Lung (tissue), 12 donors: ENCODE results near the gene CLSTN2. TPM values are rescaled to one million over a fixed set of nuclear protein-coding genes. Genes with fewer than 3 reads are reported as not detected.
A peak's percentile ranks its signal among the peaks of the same experiment; 100 is the strongest.

Experiments used
- ATAC-seq: fragments of 200-7000 bp; cut with Tn5 transposase; one replicate; pipeline ENCODE4 v1.9.1; 2020; ENCODE audit warnings: moderate number of reproducible peaks; ENCODE audit not compliant: insufficient read depth, low FRiP score
- DNase-seq, 3 donors: peaks; one replicate each; pipeline ENCODE4 v3.0.0-alpha.2; 2013 to 2017
- H3K27ac ChIP-seq, 2 donors: one replicate each; pipeline ENCODE4 v1.5.1; 2013; ENCODE audit warnings: mild to moderate bottlenecking in 2 of 2, moderate library complexity in 2 of 2, control low read depth in 1 of 2, inconsistent platforms in 1 of 2, low read depth in 1 of 2, low read length in 1 of 2
- H3K27me3 ChIP-seq, 3 donors: one replicate each; pipeline ENCODE4 v1.5.1; 2013; ENCODE audit warnings: low read length in 2 of 3; ENCODE audit not compliant: control insufficient read depth in 3 of 3, insufficient read depth in 3 of 3
- H3K36me3 ChIP-seq, 4 donors: one replicate each; pipeline ENCODE4 v1.5.1; 2013; ENCODE audit warnings: low read length in 4 of 4, mild to moderate bottlenecking in 1 of 4, moderate library complexity in 1 of 4; ENCODE audit not compliant: control insufficient read depth in 4 of 4, insufficient read depth in 4 of 4
- H3K4me1 ChIP-seq, 5 donors: one replicate each; pipeline ENCODE4 v1.5.1; 2013; ENCODE audit warnings: low read length in 5 of 5, mild to moderate bottlenecking in 2 of 5, moderate library complexity in 1 of 5; ENCODE audit not compliant: control insufficient read depth in 5 of 5, insufficient read depth in 5 of 5
- H3K4me3 ChIP-seq: one replicate; pipeline ENCODE4 v1.5.1; 2013; ENCODE audit warnings: mild to moderate bottlenecking, control low read depth, moderate library complexity
- H3K9ac ChIP-seq, 2 donors: one replicate each; pipeline ENCODE4 v1.5.1; 2013; ENCODE audit warnings: low read length in 2 of 2, control low read depth in 1 of 2; ENCODE audit not compliant: insufficient read depth in 1 of 2
- H3K9me3 ChIP-seq, 4 donors: one replicate each; pipeline ENCODE4 v1.5.1; 2013; ENCODE audit warnings: low read length in 3 of 4, mild to moderate bottlenecking in 1 of 4, moderate library complexity in 1 of 4; ENCODE audit not compliant: control insufficient read depth in 4 of 4, insufficient read depth in 3 of 4
- CTCF ChIP-seq: IDR thresholded peaks from 2 replicates; pipeline ENCODE4 v1.5.1; 2012; ENCODE audit warnings: mild to moderate bottlenecking; ENCODE audit errors: control extremely low read depth, extremely low read depth
- WGBS, 2 donors: extraction: QIAGEN DNeasy Blood & Tissue Kit; methylation state at CpG; one replicate each; pipeline ENCODE4 v1.1.7; 2013; 5-methylcytosine and 5-hydroxymethylcytosine counted together
- polyA plus RNA-seq, 2 donors: library from polyadenylated mRNA; stranded (reverse); fragments of 200-250 nt; gene quantifications; one replicate each; pipeline ENCODE4 v1.2.1, GENCODE V29; 2013
- total RNA-seq, 2 donors: library from RNA; depleted of rRNA in 1 of 2; stranded (reverse); fragments of >200 nt in 1 of 2; gene quantifications; one replicate each; pipeline ENCODE4 v1.2.1, GENCODE V29; 2014 to 2021
- donor health status: control.
- donor health status: control.
- donor health status: Bipolar disorder and iron deficiency.
- donor health status: healthy.
- donor health status: DM: yes; HTN: yes; CAD: no.

The CLSTN2 gene
- total and polyA plus RNA-seq, 4 donors = 0.07 to 2.4 (median 1.3) TPM

- Histone ChIP-seq H3K4me1 (peaks cover 0 to 2% (median 0%) of the 10 kb centered on the region in 5 donors), H3K36me3 (no peaks in the 10 kb centered on the region), H3K27me3 (no peaks in the 10 kb centered on the region), H3K9ac (no peak overlapping the region), H3K27ac (no peak overlapping the region), H3K9me3 (no peaks in the 10 kb centered on the region), H3K4me3 (no peak overlapping the region)
- ATAC-seq = no peak
- peak in 1 of 3 donors; percentile 26 for DNase-seq
- 60 to 76% methylated on average over 2 of the region's 2 CpGs for whole genome bisulfite sequencing, 2 donors
- no peak for TF ChIP-seq CTCF
These were observed 453.4 kb downstream of the CLSTN2 start for GRCh38 chr3:140388202-140388922.

GRCh38 chr3:140391061-140391460 lies 456.1 kb downstream of the CLSTN2 start:
- H3K4me1 ChIP-seq = peaks cover 0 to 4% (median 0%) of the 10 kb centered on the region in 5 donors
- TF ChIP-seq CTCF = no peak

GRCh38 chr3:140394488-140395133 lies 459.6 kb downstream of the CLSTN2 start:
- no peaks in the 10 kb centered on the region for H3K36me3 ChIP-seq
- H3K4me1 ChIP-seq = peaks cover 0 to 2% (median 0%) of the 10 kb centered on the region in 5 donors
- DNase-seq (no peak), ATAC-seq (peak; percentile 78)
- WGBS, 2 donors = 59 to 83% methylated on average over 3 of the region's 3 CpGs
- H3K9ac ChIP-seq = no peak overlapping the region
- TF ChIP-seq CTCF = no peak
- H3K9me3 ChIP-seq = no peaks in the 10 kb centered on the region
- H3K27me3 ChIP-seq = no peaks in the 10 kb centered on the region
- no peak overlapping the region for H3K27ac ChIP-seq
- H3K4me3 ChIP-seq = no peak overlapping the region

More at GRCh38 chr3:140391061-140391460, 456.1 kb downstream of the CLSTN2 start:
- Histone ChIP-seq H3K27ac (no peak overlapping the region), H3K36me3 (no peaks in the 10 kb centered on the region), H3K27me3 (no peaks in the 10 kb centered on the region), H3K4me3 (no peak overlapping the region), H3K9ac (no peak overlapping the region), H3K9me3 (no peaks in the 10 kb centered on the region)
- ATAC-seq (no peak), DNase-seq (no peak)
- 65 to 67% methylated on average over 6 of the region's 6 CpGs for WGBS, 2 donors
